ENCODE measurements around the gene CEP131. TPM values are rescaled to one million over a fixed set of nuclear protein-coding genes. Genes with fewer than 3 reads are reported as not detected.

CEP131 gene
- total RNA-seq, 1 experiment from 2014 or later: 16.4 TPM

- no peak for DNase-seq (ENCODE audit: low read depth)
These were observed 34.9 kb downstream of the CEP131 start for GRCh38 chr17:81187586-81188490.

DNA sequence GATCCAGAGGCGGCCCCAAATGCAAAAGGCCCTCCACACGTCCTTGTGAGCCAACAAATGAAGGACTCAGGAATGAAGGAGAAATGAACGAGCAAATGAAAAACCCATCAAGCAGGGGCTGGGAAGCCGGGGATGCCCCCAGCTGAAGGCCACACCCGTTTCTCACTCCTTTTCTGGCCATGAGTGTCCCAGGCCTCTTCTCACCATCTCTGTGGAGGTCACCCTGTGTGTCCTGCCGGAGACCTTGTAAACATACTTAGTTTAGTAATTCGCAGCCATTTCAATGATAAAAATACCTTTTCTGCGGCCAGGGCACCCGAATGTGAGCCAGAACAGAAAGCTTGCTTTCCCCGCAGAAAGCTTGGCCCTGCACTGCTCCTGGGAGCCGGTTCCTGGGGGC, 35.6 kb downstream of the CEP131 start:
- DNase-seq (ENCODE audit: low read depth): no peak

- DNase-seq (ENCODE audit: low read depth): no peak
These were observed 36.6 kb downstream of the CEP131 start for GRCh38 chr17:81186203-81186602.

GRCh38 chr17:81184555-81184954, 38.2 kb downstream of the CEP131 start:
- DNase-seq (ENCODE audit: low read depth): peak; percentile 15

GRCh38 chr17:81183807-81184206, 39.0 kb downstream of the CEP131 start:
- no peak for DNase-seq (ENCODE audit: low read depth)

- no peak for DNase-seq (ENCODE audit: low read depth)
These were observed 39.4 kb downstream of the CEP131 start for GRCh38 chr17:81183316-81183715.

- DNase-seq (ENCODE audit: low read depth): no peak
These were observed 40.2 kb downstream of the CEP131 start for GRCh38 chr17:81182596-81182995.

DNA sequence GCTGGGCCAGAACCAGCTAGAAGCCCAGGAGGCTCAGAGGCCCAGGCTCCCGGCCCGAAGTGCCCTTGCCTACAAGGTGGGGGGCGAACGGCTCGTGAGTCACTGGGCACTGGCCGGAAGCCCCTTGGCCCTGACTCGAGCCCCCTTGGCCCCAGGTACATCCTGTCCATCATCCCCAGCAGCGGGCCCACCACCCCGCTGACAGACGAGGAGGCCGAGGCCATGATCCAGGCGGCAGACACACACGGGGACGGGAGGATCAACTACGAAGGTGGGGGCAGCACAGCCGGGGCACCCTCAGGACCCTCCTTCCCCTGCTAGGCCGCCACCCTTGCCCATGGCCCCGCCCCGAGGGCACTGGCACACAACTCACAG, 41.0 kb downstream of the CEP131 start:
- no peak for DNase-seq (ENCODE audit: low read depth)

DNA sequence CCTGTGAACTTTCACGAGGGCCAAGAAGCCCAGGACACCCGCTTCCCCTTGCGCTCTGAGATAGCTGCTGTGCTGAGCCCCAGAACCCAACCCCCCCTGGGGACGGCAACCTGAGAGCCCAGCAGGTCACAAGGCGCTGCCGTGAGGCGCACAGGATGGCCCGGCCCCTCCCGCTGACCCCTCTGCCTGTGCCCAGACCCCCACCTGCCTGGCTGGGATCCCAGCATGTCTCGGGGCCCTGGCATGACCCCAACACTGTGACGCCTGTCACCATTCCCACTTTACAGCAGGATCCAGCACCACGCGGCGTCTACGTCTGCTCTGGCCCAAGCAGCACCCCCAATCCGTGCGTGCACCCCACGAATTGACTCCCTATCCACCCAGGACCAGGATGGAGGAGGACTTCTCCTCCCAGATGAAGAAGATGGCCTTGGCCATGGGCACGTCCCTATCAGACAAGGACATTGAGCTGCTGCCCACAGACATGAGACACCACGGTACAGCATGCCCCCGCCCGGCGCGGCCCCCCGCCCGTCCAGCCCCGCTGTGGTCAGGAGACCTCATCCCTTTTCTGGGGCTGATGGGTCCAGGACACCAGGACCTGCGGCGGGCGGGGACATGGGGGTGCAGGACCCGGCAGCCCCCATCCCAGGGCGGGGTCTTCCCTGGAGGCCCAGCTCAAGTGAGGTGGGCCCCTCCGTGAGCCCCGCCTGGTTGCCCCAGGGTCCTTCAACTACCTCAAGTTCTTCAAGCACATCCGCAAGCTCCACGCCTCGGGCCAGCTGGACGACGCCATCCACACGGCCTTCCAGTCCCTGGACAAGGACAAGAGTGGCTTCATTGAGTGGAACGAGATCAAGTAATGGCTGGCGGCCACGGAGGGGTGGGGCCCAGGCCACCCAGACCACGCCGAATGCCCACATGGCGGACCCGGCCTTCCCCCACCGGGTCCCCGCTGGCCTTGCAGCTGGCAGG, 41.6 kb downstream of the CEP131 start:
- DNase-seq (ENCODE audit: low read depth): no peak

DNA sequence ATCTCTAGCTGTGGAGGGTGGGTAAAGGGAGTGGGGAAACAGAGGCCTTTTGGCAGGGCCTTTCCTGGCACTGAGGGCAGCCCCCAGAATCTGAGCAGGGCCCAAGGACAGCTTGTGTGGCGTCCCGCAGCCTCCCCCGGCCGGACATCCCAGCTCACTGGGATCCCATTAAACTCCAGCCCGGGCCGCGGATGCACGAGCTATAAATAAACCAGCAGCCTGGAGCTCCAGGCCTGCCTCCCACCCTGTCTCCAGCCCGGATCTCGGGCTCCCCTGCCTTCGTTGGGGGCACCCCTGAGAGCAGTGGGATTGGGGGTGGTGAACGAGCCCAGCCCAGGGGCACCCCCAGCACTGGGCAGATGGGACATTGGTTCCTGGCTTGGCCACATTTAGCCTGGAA, 42.9 kb downstream of the CEP131 start:
- DNase-seq (ENCODE audit: low read depth): no peak

DNA sequence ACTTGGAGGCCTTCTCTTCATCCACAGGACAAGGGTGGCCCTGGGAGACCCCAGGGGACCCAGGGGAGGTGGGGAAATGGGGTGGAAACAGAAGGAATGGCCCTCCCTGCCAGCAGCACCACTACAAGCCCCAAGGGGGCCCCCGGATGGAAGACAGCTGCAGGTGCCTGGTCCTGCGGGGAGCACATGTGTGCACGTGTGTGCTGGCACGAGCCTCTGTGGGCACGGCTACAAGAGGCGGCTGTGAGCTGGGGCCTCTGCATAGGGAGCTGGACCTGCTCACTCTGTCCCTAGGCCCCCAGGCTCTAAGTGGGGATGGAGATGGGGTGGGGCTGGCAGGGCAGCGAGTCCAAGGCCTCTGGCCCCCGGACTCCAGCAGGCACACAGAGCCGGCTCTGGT, 43.5 kb downstream of the CEP131 start:
- DNase-seq (ENCODE audit: low read depth): no peak

DNA sequence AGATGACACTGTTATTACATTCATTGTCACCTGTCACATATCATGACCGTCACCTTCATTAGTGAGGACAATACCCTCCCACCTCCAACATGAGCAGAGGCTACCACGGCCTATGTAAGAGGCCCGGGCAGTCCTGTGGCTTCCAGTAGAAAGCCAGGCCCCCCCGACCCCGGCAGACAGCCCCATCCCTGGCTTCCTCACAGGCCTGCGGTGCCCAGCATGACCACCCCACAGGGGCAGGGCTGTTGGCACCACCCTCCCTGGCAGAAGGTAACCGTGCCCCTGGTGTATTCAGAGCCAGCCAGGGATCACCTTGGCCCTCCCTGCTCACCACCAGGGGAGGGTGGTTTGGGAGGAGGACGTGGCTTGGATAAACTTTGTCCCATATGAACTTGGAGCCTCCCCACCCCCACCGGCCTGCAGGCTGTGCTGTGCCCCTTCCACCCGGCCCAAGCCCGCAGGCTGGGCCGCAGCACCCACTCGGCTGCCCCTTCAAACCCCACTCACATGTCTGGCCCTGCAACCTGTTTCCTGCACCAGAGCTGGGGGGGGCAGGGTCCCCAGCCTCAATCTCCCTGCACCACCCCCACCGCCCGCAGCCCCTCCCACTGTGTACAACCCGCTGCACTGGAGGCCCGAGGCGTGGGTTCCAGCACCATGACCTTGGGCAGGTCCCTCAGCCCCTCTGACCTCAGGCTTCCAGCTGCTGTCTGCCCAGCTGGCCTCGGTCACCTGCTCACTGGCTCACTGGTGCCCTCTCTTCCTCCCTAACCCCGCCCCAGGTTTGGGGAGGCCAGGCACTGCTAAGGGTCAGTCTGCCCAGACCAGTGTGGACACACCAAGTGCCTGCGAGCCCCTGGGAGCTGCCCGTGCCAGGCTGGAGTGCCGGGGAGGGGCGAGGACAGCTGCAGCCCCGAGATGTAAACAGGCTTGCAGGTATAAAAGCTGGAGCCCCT, 44.4 kb downstream of the CEP131 start:
- DNase-seq (ENCODE audit: low read depth): no peak

- peak; percentile 9 for DNase-seq (ENCODE audit: low read depth)
These were observed 46.1 kb downstream of the CEP131 start for GRCh38 chr17:81176666-81177065.

DNA sequence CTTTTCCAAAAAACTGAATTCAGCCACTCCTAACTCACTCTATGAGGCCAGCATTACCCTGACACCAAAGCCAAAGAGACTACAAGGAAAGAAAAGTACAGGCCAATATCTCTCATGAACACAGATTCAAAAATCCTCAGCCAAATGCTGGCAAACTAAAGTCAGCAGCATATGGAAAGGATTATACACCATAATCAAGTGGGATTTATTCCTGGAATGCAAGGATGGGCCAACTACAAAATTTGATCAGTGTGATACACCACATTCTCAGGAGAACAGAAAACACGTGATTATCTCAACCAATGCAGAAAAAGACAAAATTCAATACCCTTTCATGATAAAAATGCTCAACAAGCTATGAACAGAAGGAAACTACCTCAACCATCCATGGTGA, 49.0 kb downstream of the CEP131 start:
- no peak for DNase-seq (ENCODE audit: low read depth)

DNA sequence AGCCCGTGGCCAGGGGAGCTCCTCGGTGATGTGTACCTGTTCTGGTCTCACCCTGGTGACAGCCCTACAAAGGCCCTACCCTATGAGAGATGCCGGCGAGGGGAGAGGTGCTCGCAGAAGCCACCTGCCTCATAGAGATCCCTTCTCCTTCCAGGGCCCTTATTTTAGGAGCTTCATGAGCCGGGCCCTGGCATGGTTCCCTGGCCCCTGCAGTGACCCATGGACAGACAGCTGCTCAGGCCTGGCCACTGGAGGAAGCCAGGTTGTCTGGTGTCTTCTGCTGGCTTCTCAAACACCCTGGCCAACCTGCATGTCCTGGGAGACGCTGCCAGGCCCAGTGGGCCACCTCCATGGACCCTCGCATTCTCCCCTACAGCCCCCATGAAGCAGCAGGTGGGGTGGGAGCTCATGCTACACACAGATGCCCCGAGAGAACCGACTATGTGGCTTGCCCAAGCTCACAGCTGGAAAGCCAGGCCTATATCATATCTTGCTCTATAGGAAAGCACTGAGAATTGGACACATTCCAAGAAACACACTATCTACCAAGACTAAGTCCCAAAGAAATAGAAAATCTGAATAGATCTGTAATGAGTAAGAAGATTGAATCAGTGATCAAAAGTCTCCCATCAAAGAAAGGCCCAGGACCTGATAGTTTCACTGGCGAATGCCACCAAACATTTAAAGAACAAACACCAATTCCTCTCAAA, 49.6 kb downstream of the CEP131 start:
- no peak for DNase-seq (ENCODE audit: low read depth)

GRCh38 chr17:81171941-81172340, 50.8 kb downstream of the CEP131 start:
- DNase-seq (ENCODE audit: low read depth): no peak

DNA sequence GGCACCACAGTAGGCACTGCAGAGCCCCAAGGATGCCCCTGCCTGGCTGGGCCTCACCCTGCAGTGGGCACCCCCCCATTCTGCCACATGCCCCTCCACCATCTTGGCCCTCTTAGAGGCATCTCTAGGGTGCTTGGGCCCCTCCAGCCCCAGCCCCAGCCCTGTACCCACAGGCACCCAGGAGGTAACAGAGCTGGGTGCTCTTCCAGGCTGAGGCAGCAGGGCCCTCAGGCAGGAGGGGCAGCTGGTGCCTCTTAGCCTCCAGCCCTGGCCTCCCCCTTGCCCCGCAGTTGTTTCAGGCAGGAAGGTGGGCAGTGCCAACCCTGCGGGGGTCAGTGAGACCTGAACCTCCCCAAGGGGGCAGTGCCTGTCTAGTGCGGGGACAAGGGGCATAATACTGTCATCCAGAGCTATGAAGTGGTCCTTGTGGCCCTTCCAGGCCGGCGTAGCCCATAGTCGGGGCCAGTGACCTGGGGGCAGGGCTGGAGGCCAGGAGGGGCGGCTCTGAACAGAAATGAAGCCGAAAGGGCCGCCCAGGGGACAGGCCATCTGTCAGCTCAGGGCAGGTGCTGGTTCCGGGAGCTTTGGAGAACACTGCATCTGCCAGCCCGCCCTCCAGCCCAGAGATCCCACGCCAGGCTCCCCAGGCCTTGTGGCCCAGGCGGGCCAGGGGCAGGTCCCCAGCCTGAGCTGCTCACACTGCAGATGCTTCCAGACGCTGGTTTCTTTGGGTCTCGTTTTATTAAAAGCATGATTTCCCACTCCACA, 51.9 kb downstream of the CEP131 start:
- DNase-seq (ENCODE audit: low read depth): no peak

- DNase-seq (ENCODE audit: low read depth): no peak
These were observed 52.9 kb downstream of the CEP131 start for GRCh38 chr17:81169870-81170309.

DNA sequence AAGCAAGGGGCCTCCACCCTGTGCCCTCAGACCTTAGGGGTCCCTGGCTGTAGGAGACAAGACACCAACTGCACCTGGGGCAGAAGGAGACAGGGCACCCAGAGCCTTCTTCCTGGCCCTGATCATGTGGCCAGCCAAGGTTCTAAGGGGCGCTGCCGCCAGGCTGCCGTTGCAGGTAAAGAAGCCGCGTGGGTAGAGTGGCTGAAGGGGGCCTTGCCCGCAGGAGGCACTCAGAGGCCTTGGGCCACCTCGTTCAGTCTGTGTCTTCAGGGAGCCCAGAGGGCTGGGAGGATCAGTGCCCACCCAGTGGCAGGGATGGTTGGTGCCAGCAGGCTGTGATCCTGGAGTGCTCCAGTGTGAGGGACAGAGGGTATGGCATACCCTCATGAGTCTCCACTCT, 55.1 kb downstream of the CEP131 start:
- no peak for DNase-seq (ENCODE audit: low read depth)

- no peak for DNase-seq (ENCODE audit: low read depth)
These were observed 55.6 kb downstream of the CEP131 start for GRCh38 chr17:81167194-81167524.

All from LHCN-M2 (cell line).